Effector memory CD4-positive, alpha-beta T cell (primary cell): ENCODE measurements around the gene RASL11B.

Experiments used
- DNase-seq, 3 donors: peaks; one replicate each; pipeline ENCODE4 v3.0.0-alpha.2; 2020
- H3K27ac ChIP-seq: 2 replicates; pipeline ENCODE4 v1.7.0; 2013; ENCODE audit warnings: mild to moderate bottlenecking, low read length, moderate library complexity; ENCODE audit not compliant: insufficient read depth, poor library complexity, severe bottlenecking
- H3K27me3 ChIP-seq: replicated peaks from 2 replicates; pipeline ENCODE4 v1.7.0; 2013; ENCODE audit warnings: mild to moderate bottlenecking, low read length; ENCODE audit not compliant: insufficient read depth, control insufficient read depth, poor library complexity, severe bottlenecking
- H3K36me3 ChIP-seq: 2 replicates; pipeline ENCODE4 v1.7.0; 2013; ENCODE audit warnings: mild to moderate bottlenecking, low read length, moderate library complexity; ENCODE audit not compliant: control insufficient read depth, insufficient read depth
- H3K4me1 ChIP-seq: 2 replicates; pipeline ENCODE4 v1.7.0; 2013; ENCODE audit warnings: low read length, mild to moderate bottlenecking; ENCODE audit not compliant: control insufficient read depth, insufficient read depth, poor library complexity, severe bottlenecking
- H3K4me3 ChIP-seq: 2 replicates; pipeline ENCODE4 v1.7.0; 2013; ENCODE audit warnings: low read length, low read depth, mild to moderate bottlenecking; ENCODE audit not compliant: insufficient read depth, poor library complexity, severe bottlenecking
- H3K9me3 ChIP-seq: 2 replicates; pipeline ENCODE4 v1.7.0; 2013; ENCODE audit warnings: mild to moderate bottlenecking, low read length, moderate library complexity; ENCODE audit not compliant: control insufficient read depth

Gene RASL11B

GRCh38 chr4:52870225-52870624 is 8.1 kb downstream of the RASL11B start:
- no peak for DNase-seq
- H3K36me3 ChIP-seq: peaks cover 6% of the 10 kb centered on the region
- no peaks in the 10 kb centered on the region for H3K27me3 ChIP-seq
- no peak overlapping the region for H3K4me3 ChIP-seq
- no peaks in the 10 kb centered on the region for H3K4me1 ChIP-seq
- H3K9me3 ChIP-seq: no peaks in the 10 kb centered on the region
- no peak overlapping the region for H3K27ac ChIP-seq

- no peaks in the 10 kb centered on the region for H3K9me3 ChIP-seq
- no peaks in the 10 kb centered on the region for H3K27me3 ChIP-seq
- no peak overlapping the region for H3K27ac ChIP-seq
- DNase-seq: no peak
- H3K36me3 ChIP-seq: peaks cover 6% of the 10 kb centered on the region
- no peaks in the 10 kb centered on the region for H3K4me1 ChIP-seq
- H3K4me3 ChIP-seq: no peak overlapping the region
These were observed 11.1 kb downstream of the RASL11B start for GRCh38 chr4:52873191-52873590.

GRCh38 chr4:52873861-52874343 is 11.8 kb downstream of the RASL11B start:
- H3K36me3 ChIP-seq: peaks cover 6% of the 10 kb centered on the region
- no peak for DNase-seq
- H3K9me3 ChIP-seq: no peaks in the 10 kb centered on the region
- H3K4me1 ChIP-seq: no peaks in the 10 kb centered on the region
- no peak overlapping the region for H3K27ac ChIP-seq
- no peak overlapping the region for H3K4me3 ChIP-seq
- no peaks in the 10 kb centered on the region for H3K27me3 ChIP-seq

DNA sequence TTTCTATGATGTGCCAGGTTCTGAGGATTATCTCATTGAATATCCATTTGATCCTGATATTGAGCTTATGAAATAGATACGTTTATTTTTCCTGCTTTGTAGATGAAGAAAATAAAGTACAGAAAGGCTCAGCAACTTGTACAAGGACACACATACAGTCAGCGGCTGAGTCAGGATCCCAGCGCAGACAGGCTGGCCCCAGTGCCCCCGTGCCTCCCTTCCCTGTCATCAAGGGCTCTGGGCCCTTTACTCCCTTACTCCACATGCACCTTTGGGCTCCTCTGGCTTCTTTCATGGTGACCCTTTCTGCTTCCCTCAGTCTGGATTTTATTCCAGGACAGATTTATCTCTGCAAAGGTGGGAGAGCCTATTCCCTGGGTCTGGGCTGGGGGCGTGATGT is 12.8 kb downstream of the RASL11B start:
- Histone ChIP-seq H3K27me3 (no peaks in the 10 kb centered on the region), H3K27ac (no peak overlapping the region), H3K36me3 (peaks cover 6% of the 10 kb centered on the region), H3K4me1 (no peaks in the 10 kb centered on the region), H3K9me3 (no peaks in the 10 kb centered on the region), H3K4me3 (no peak overlapping the region)
- DNase-seq: no peak

DNA sequence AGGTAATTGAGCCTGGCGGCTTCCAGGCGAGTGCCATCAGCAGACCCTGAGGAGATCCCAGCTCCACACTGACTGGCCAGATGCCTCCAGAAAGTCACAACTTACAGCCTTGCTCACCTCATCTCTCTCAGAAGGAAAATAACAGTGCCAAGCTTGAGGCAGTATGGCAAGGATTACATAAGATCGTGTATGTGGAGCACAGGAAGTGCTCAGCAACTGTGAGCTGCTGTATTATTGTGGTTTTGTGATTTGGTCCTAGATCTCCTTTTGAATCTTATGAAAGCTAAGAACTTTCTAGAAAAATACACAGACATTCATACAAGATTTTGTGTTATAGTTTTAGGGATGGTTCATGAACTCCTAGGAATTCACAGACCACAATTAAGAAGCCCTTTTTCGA is 14.0 kb downstream of the RASL11B start:
- Histone ChIP-seq H3K4me3 (no peak overlapping the region), H3K4me1 (no peaks in the 10 kb centered on the region), H3K9me3 (no peaks in the 10 kb centered on the region), H3K36me3 (peaks cover 6% of the 10 kb centered on the region), H3K27ac (no peak overlapping the region), H3K27me3 (no peaks in the 10 kb centered on the region)
- DNase-seq: no peak

GRCh38 chr4:52877036-52877435 is 14.9 kb downstream of the RASL11B start:
- no peaks in the 10 kb centered on the region for H3K9me3 ChIP-seq
- peaks cover 4% of the 10 kb centered on the region for H3K36me3 ChIP-seq
- no peaks in the 10 kb centered on the region for H3K27me3 ChIP-seq

DNA sequence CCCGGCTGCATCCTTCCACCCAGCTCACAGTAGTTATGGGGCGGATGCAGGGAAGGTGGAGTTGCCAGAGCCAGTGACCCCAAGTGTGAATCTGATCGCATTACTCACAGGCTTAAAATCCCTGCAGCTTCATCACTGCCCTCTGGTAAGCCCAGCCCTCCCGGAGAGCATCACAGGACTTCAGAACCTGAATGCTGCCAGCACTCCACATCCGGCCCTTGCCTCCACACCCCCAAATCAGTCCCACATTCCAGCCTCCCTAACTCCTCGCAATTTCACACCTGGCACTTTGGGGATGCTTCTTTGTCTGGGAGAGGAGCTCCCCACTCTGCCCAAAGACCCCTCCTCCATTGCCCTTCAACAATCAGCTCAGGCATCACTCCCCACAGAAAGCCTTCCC is 15.6 kb downstream of the RASL11B start:
- no peaks in the 10 kb centered on the region for H3K27me3 ChIP-seq
- no peak for DNase-seq
- H3K4me1 ChIP-seq: no peaks in the 10 kb centered on the region
- H3K9me3 ChIP-seq: no peaks in the 10 kb centered on the region
- H3K36me3 ChIP-seq: no peaks in the 10 kb centered on the region
- no peak overlapping the region for H3K4me3 ChIP-seq
- H3K27ac ChIP-seq: no peak overlapping the region

More at GRCh38 chr4:52877036-52877435, 14.9 kb downstream of the RASL11B start:
- Histone ChIP-seq H3K4me3 (no peak overlapping the region), H3K27ac (no peak overlapping the region), H3K4me1 (no peaks in the 10 kb centered on the region)
- DNase-seq: no peak

DNA sequence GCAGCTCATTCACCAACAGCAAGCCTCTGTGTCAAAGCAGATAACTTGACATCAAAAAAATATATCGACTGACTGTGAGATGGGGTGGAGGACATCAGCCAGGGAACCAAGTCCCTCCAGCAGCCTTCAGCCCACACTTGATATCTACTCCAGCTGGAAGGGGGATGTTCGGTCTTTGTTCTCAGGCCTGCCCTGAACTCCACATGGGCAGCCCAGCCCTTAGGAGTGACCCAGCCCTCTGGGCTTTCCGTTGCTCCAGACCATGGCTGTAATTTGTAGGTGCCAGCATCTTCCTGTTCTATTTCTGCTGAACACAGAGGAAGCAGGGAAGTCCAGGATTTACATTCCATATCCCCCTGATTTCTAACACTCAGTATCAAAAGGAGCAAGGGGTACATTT is 17.4 kb downstream of the RASL11B start:
- H3K4me1 ChIP-seq: no peaks in the 10 kb centered on the region
- DNase-seq: no peak
- H3K4me3 ChIP-seq: no peak overlapping the region
- no peaks in the 10 kb centered on the region for H3K9me3 ChIP-seq
- H3K27me3 ChIP-seq: no peaks in the 10 kb centered on the region
- H3K36me3 ChIP-seq: no peaks in the 10 kb centered on the region
- no peak overlapping the region for H3K27ac ChIP-seq

DNA sequence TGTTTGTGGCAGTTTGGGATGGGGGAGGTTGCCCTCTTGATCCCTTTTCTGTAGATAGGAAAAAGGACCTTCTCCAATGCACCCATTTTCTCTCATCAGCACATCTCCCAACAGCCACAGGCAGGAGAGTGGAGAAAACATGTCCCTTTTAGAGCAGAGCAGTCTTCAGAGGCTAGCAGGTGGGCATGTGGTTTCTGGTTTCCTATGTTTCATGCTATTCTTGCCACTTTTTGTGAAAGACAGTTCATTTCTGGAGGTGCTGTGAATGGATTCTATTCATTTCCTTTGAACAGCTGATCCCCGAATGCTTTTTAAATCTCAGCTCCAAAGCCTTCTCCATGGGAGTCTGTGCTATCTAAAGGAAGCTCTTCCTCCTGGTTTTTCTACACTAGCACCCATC is 18.9 kb downstream of the RASL11B start:
- H3K27me3 ChIP-seq: no peaks in the 10 kb centered on the region
- no peaks in the 10 kb centered on the region for H3K36me3 ChIP-seq
- no peak overlapping the region for H3K27ac ChIP-seq
- H3K4me3 ChIP-seq: no peak overlapping the region
- H3K9me3 ChIP-seq: no peaks in the 10 kb centered on the region
- no peaks in the 10 kb centered on the region for H3K4me1 ChIP-seq
- DNase-seq: no peak

GRCh38 chr4:52883183-52883621 is 21.1 kb downstream of the RASL11B start:
- DNase-seq: no peak
- no peaks in the 10 kb centered on the region for H3K9me3 ChIP-seq
- H3K27me3 ChIP-seq: no peaks in the 10 kb centered on the region
- no peaks in the 10 kb centered on the region for H3K36me3 ChIP-seq
- H3K4me1 ChIP-seq: no peaks in the 10 kb centered on the region
- H3K27ac ChIP-seq: no peak overlapping the region
- H3K4me3 ChIP-seq: no peak overlapping the region
